Astrocyte (in vitro differentiated cells and primary cell): ENCODE measurements around the gene NIP7. TPM values are rescaled to one million over a fixed set of nuclear protein-coding genes. Genes with fewer than 3 reads are reported as not detected.
A peak's percentile ranks its signal among the peaks of the same experiment; 100 is the strongest.

ENCODE experiments used
- DNase-seq: peaks from one replicate; pipeline ENCODE4 v3.0.0-alpha.2; 2010; ENCODE audit warnings: low read depth
- FAIRE-seq: peaks from 2 replicates; lab custom pipeline; 2011; peaks lifted over from hg19 to GRCh38; lab: Jason Lieb, UNC
- H2AFZ ChIP-seq: 2 replicates; pipeline ENCODE4 v1.6.0; 2012; ENCODE audit warnings: low read depth, low read length, inconsistent platforms
- H3K27ac ChIP-seq: 2 replicates; pipeline ENCODE4 v1.5.1; 2011; ENCODE audit warnings: low read depth, low read length, inconsistent platforms
- H3K27me3 ChIP-seq: 2 replicates; pipeline ENCODE4 v1.6.0; 2011; ENCODE audit warnings: low read length, inconsistent platforms; ENCODE audit not compliant: insufficient read depth
- H3K36me3 ChIP-seq: 2 replicates; pipeline ENCODE4 v1.5.1; 2011; ENCODE audit warnings: low read length, inconsistent platforms; ENCODE audit not compliant: insufficient read depth
- H3K4me1 ChIP-seq: 2 replicates; pipeline ENCODE4 v1.5.1; 2011; ENCODE audit warnings: low read length, inconsistent platforms; ENCODE audit not compliant: insufficient read depth
- H3K4me2 ChIP-seq: 2 replicates; pipeline ENCODE4 v1.6.0; 2012; ENCODE audit warnings: low read length, inconsistent platforms
- H3K4me3 ChIP-seq: 2 replicates; pipeline ENCODE4 v1.5.1; 2011; ENCODE audit warnings: low read depth, mild to moderate bottlenecking, low read length, inconsistent platforms; ENCODE audit not compliant: insufficient read depth
- H3K79me2 ChIP-seq: 2 replicates; pipeline ENCODE4 v1.6.0; 2012; ENCODE audit warnings: mild to moderate bottlenecking, low read length, inconsistent platforms; ENCODE audit not compliant: insufficient read depth
- H3K9ac ChIP-seq: 2 replicates; pipeline ENCODE4 v1.6.0; 2012; ENCODE audit warnings: mild to moderate bottlenecking, low read length, inconsistent platforms
- H3K9me3 ChIP-seq: 2 replicates; pipeline ENCODE4 v1.5.1; 2012; ENCODE audit warnings: low read depth, mild to moderate bottlenecking, low read length, inconsistent platforms; ENCODE audit not compliant: insufficient read depth
- H4K20me1 ChIP-seq: 2 replicates; pipeline ENCODE4 v1.6.0; 2012; ENCODE audit warnings: low read length, inconsistent platforms; ENCODE audit not compliant: insufficient read depth
- H3K27ac Mint-ChIP-seq: one replicate; pipeline ENCODE4 v1.8.0; 2021; ENCODE audit warnings: mild to moderate bottlenecking, mixed read lengths; ENCODE audit not compliant: unreplicated experiment
- H3K27me3 Mint-ChIP-seq: one replicate; pipeline ENCODE4 v1.8.0; 2021; ENCODE audit warnings: low read depth, mixed read lengths; ENCODE audit not compliant: unreplicated experiment
- H3K36me3 Mint-ChIP-seq: one replicate; pipeline ENCODE4 v1.8.0; 2021; ENCODE audit warnings: low read depth, mixed read lengths; ENCODE audit not compliant: unreplicated experiment
- H3K4me1 Mint-ChIP-seq: one replicate; pipeline ENCODE4 v1.8.0; 2021; ENCODE audit warnings: low read depth, mixed read lengths; ENCODE audit not compliant: unreplicated experiment
- H3K4me3 Mint-ChIP-seq: one replicate; pipeline ENCODE4 v1.8.0; 2021; ENCODE audit warnings: mild to moderate bottlenecking, moderate library complexity, mixed read lengths; ENCODE audit not compliant: unreplicated experiment
- H3K9me3 Mint-ChIP-seq: one replicate; pipeline ENCODE4 v1.8.0; 2021; ENCODE audit warnings: mild to moderate bottlenecking, mixed read lengths; ENCODE audit not compliant: unreplicated experiment
- EZH2 ChIP-seq: IDR thresholded peaks from 2 replicates; pipeline ENCODE4 v1.6.1; 2012; ENCODE audit warnings: mild to moderate bottlenecking, low read length, inconsistent platforms; ENCODE audit not compliant: insufficient read depth
- total RNA-seq: library from RNA; stranded (reverse); gene quantifications from 2 replicates; pipeline ENCODE4 v1.2.1, GENCODE V29; 2021
- TF ChIP-seq, protein P1 (sequence below): IDR thresholded peaks from 2 replicates; pipeline ENCODE4 v1.5.1; 2011; ENCODE audit warnings: low read depth, mild to moderate bottlenecking, inconsistent platforms, low read length, moderate library complexity; ENCODE audit not compliant: insufficient read depth

Gene NIP7
- total RNA-seq, 1 donor from 2014 or later, result 35.7 TPM

DNA sequence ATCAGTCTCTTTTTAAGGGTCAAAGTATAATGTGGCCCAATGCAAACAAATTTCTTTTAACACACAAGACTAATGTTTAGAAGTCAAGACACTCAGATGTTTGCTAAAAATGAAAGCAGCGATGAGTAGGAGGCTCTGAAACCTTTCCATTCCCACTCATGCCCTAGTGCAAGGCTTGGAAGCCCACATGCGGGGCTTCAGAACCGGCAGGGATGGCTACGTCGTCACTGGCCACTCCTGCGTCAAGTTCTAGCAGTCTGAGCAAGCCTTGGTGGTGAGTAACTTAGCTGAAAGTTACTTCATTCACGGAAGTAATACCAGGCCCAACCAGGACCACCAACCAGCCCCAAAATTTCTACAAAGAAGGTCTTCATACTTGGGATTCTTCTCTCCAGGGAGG is 26.9 kb downstream of the NIP7 start:
- Histone ChIP-seq H3K4me2 (no peak overlapping the region), H2AFZ (no peak overlapping the region), H3K4me1 (no peaks in the 10 kb centered on the region), H4K20me1 (peaks cover 26% of the 10 kb centered on the region), H3K27me3 (no peaks in the 10 kb centered on the region), H3K9ac (no peak overlapping the region), H3K27ac (no peak overlapping the region), H3K79me2 (peaks cover 4% of the 10 kb centered on the region), H3K36me3 (peaks cover 53% of the 10 kb centered on the region), H3K9me3 (no peaks in the 10 kb centered on the region), H3K4me3 (no peak overlapping the region)
- DNase-seq, result no peak
- no peak overlapping the region for H3K4me3 Mint-ChIP-seq
- H3K27ac Mint-ChIP-seq, result no peak overlapping the region
- FAIRE-seq, result no peak
- TF ChIP-seq, protein P1, sequence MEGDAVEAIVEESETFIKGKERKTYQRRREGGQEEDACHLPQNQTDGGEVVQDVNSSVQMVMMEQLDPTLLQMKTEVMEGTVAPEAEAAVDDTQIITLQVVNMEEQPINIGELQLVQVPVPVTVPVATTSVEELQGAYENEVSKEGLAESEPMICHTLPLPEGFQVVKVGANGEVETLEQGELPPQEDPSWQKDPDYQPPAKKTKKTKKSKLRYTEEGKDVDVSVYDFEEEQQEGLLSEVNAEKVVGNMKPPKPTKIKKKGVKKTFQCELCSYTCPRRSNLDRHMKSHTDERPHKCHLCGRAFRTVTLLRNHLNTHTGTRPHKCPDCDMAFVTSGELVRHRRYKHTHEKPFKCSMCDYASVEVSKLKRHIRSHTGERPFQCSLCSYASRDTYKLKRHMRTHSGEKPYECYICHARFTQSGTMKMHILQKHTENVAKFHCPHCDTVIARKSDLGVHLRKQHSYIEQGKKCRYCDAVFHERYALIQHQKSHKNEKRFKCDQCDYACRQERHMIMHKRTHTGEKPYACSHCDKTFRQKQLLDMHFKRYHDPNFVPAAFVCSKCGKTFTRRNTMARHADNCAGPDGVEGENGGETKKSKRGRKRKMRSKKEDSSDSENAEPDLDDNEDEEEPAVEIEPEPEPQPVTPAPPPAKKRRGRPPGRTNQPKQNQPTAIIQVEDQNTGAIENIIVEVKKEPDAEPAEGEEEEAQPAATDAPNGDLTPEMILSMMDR, result no peak
- no peak for TF ChIP-seq EZH2
- peaks cover 22% of the 10 kb centered on the region for H3K36me3 Mint-ChIP-seq
- no peaks in the 10 kb centered on the region for H3K27me3 Mint-ChIP-seq
- no peaks in the 10 kb centered on the region for H3K9me3 Mint-ChIP-seq
- peaks cover 4% of the 10 kb centered on the region for H3K4me1 Mint-ChIP-seq

DNA sequence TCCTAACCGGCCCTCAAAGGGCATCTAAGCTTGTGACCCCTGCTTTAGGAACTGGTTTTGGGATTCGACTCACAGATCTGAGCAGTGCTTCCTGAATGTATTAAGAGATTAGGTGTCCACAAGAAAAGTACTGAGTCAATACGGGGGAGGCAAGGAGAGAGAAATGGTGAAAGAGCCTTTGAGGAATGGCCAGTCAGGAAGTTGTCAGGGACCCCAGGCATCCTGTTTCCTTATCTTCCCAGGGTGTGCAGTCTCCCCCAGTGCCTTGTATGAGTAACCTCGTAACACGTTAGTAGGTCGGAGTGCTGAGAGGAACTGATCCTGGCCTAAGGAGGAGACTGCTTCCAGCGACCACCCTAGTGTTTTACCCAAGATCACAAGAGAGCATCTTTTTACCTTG is 28.4 kb downstream of the NIP7 start:
- H3K36me3 Mint-ChIP-seq, result peaks cover 26% of the 10 kb centered on the region
- no peak overlapping the region for H3K27ac ChIP-seq

DNA sequence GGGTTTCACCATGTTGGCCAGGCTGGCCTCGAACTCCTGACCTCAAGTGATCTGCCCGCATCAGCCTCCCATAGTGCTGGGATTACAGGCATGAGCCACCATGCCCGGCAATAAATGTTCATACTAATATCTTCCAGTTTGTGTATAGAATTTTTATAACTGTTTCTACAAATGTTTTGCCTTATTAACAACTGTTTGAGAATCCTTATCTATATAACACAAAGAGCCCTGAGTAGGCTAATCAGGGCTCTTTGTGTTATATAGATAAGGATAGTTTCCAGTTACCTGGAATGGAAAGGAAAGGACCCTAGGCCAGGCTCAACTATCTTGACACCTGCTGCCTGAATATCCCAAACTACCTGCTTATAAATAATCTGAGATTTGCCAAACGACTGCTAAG is 29.3 kb downstream of the NIP7 start:
- H3K9me3 ChIP-seq, result no peaks in the 10 kb centered on the region
- Mint-ChIP-seq H3K4me1 (peaks cover 6% of the 10 kb centered on the region), H3K4me3 (no peak overlapping the region), H3K27ac (peak overlapping the region; percentile 69), H3K36me3 (peaks cover 26% of the 10 kb centered on the region), H3K9me3 (no peaks in the 10 kb centered on the region), H3K27me3 (no peaks in the 10 kb centered on the region)
- no peaks in the 10 kb centered on the region for H3K4me1 ChIP-seq
- peaks cover 24% of the 10 kb centered on the region for H4K20me1 ChIP-seq
- FAIRE-seq (no peak), DNase-seq (no peak)
- H3K36me3 ChIP-seq, result peaks cover 58% of the 10 kb centered on the region
- no peak overlapping the region for H3K27ac ChIP-seq
- no peak overlapping the region for H3K9ac ChIP-seq
- no peak overlapping the region for H3K4me3 ChIP-seq
- H3K79me2 ChIP-seq, result peaks cover 10% of the 10 kb centered on the region
- TF ChIP-seq, protein P1, result no peak
- TF ChIP-seq EZH2, result no peak
- no peak overlapping the region for H2AFZ ChIP-seq
- no peaks in the 10 kb centered on the region for H3K27me3 ChIP-seq
- no peak overlapping the region for H3K4me2 ChIP-seq

More for the DNA sequence above, 28.4 kb downstream of the NIP7 start:
- H3K9ac ChIP-seq, result no peak overlapping the region
- H2AFZ ChIP-seq, result no peak overlapping the region
- no peaks in the 10 kb centered on the region for H3K4me1 ChIP-seq
- no peak overlapping the region for H3K4me3 Mint-ChIP-seq
- H3K27me3 ChIP-seq, result no peaks in the 10 kb centered on the region
- H3K9me3 Mint-ChIP-seq, result no peaks in the 10 kb centered on the region
- H3K27ac Mint-ChIP-seq, result no peak overlapping the region
- H3K79me2 ChIP-seq, result peaks cover 4% of the 10 kb centered on the region
- H3K36me3 ChIP-seq, result peaks cover 58% of the 10 kb centered on the region
- no peaks in the 10 kb centered on the region for H3K27me3 Mint-ChIP-seq
- FAIRE-seq, result no peak
- H3K4me2 ChIP-seq, result no peak overlapping the region
- TF ChIP-seq, protein P1, result no peak
- no peak for TF ChIP-seq EZH2
- H3K4me1 Mint-ChIP-seq, result peaks cover 5% of the 10 kb centered on the region
- DNase-seq, result peak; percentile 18
- H3K9me3 ChIP-seq, result no peaks in the 10 kb centered on the region
- H4K20me1 ChIP-seq, result peaks cover 20% of the 10 kb centered on the region
- no peak overlapping the region for H3K4me3 ChIP-seq
